HepG2 (cell line): ENCODE measurements around the gene CDC42EP1. TPM values are rescaled to one million over a fixed set of nuclear protein-coding genes. Genes with fewer than 3 reads are reported as not detected.
A peak's percentile ranks its signal among the peaks of the same experiment; 100 is the strongest.

Source experiments
- ASH2L ChIP-seq: fragments of 300-600, 200-600 bp; sonication (generic); IDR thresholded peaks from 2 replicates; pipeline ENCODE4 v1.7.0; 2017; ENCODE audit warnings: low read depth, mild to moderate bottlenecking, moderate library complexity, mixed read lengths, low read length; ENCODE audit not compliant: insufficient read length
- ATRX ChIP-seq: sonication (generic); formaldehyde crosslinking; IDR thresholded peaks from 2 replicates; pipeline ENCODE4 v1.4.0; 2020; ENCODE audit warnings: missing genetic modification reagents, borderline replicate concordance
- DNMT1 ChIP-seq: sonication (generic); formaldehyde crosslinking; IDR thresholded peaks from 2 replicates; pipeline ENCODE4 v1.5.1; 2020; ENCODE audit warnings: mild to moderate bottlenecking, missing genetic modification reagents
- EEA1 ChIP-seq: sonication (generic); formaldehyde crosslinking; IDR thresholded peaks from 2 replicates; pipeline ENCODE4 v1.5.1; 2020; ENCODE audit warnings: mild to moderate bottlenecking, missing genetic modification reagents, borderline replicate concordance
- ELF3 ChIP-seq: IDR thresholded peaks from 2 replicates; pipeline ENCODE4 v1.6.1; 2016; ENCODE audit warnings: missing genetic modification reagents, missing compliant biosample characterization
- FOXA1 ChIP-seq, 2 experiments: fragments of 450-650 bp in 1 of 2; sonication (generic) in 1 of 2; formaldehyde crosslinking in 1 of 2; IDR thresholded peaks; 2 replicates each; pipeline versions ENCODE4 v1.4.0 to v1.6.1; 2016 to 2020; ENCODE audit warnings: missing genetic modification reagents in 1 of 2
- HMG20B ChIP-seq: conservative IDR thresholded peaks from 2 replicates; pipeline ENCODE4 v1.6.1; 2016; ENCODE audit warnings: missing genetic modification reagents, missing compliant biosample characterization
- IRX3 ChIP-seq: sonication (generic); formaldehyde crosslinking; IDR thresholded peaks from 2 replicates; pipeline ENCODE4 v1.8.1; 2023; ENCODE audit warnings: mild to moderate bottlenecking, low read depth, missing genetic modification reagents, borderline replicate concordance
- RAD51 ChIP-seq: fragments of 450-650 bp; IDR thresholded peaks from 2 replicates; pipeline ENCODE4 v1.6.1; 2016; ENCODE audit warnings: borderline replicate concordance
- RFX5 ChIP-seq: IDR thresholded peaks from 2 replicates; pipeline ENCODE4 v1.6.1; 2011; ENCODE audit warnings: low read depth, low read length, improper control_type of control experiment
- RXRB ChIP-seq: IDR thresholded peaks from 2 replicates; pipeline ENCODE4 v1.6.1; 2016; ENCODE audit warnings: borderline replicate concordance, missing genetic modification reagents, missing compliant biosample characterization
- STAG1 ChIP-seq: sonication (generic); formaldehyde crosslinking; IDR thresholded peaks from 2 replicates; pipeline ENCODE4 v1.4.0; 2020; ENCODE audit warnings: missing genetic modification reagents
- TCF7L2 ChIP-seq: IDR thresholded peaks from 2 replicates; pipeline ENCODE4 v1.6.1; 2011; ENCODE audit warnings: mild to moderate bottlenecking, low read depth, low read length, moderate library complexity
- ZBTB42 ChIP-seq: sonication (generic); formaldehyde crosslinking; IDR thresholded peaks from 2 replicates; pipeline ENCODE4 v1.5.0; 2020; ENCODE audit warnings: mild to moderate bottlenecking, missing genetic modification reagents
- ZKSCAN8 ChIP-seq: IDR thresholded peaks from 2 replicates; pipeline ENCODE4 v1.6.1; 2016; ENCODE audit warnings: borderline replicate concordance, missing genetic modification reagents, missing compliant biosample characterization
- ZMYM4 ChIP-seq: sonication (generic); formaldehyde crosslinking; IDR thresholded peaks from 2 replicates; pipeline ENCODE4 v1.8.1; 2023; ENCODE audit warnings: mild to moderate bottlenecking, missing genetic modification reagents
- ZNF234 ChIP-seq: sonication (generic); formaldehyde crosslinking; conservative IDR thresholded peaks from 2 replicates; pipeline ENCODE4 v1.5.1; 2020; ENCODE audit warnings: mild to moderate bottlenecking, missing genetic modification reagents
- ZNF30 ChIP-seq: sonication (generic); formaldehyde crosslinking; IDR thresholded peaks from 2 replicates; pipeline ENCODE4 v1.5.0; 2020; ENCODE audit warnings: mild to moderate bottlenecking, missing genetic modification reagents
- ZNF546 ChIP-seq: sonication (generic); formaldehyde crosslinking; conservative IDR thresholded peaks from 2 replicates; pipeline ENCODE4 v1.8.1; 2023; ENCODE audit warnings: mild to moderate bottlenecking, missing genetic modification reagents
- polyA plus RNA-seq, 8 experiments: library from polyadenylated mRNA; depleted of rRNA in 3 of 8; stranded (reverse) in 7 of 8; unstranded in 1 of 8; fragments of >200 nt; fragmentation: Illumina TruSeq in 4 of 8; extraction: Trizol in 4 of 8; gene quantifications; 2 replicates each; pipeline versions ENCODE4 v1.2.1 to v1.2.3, GENCODE V29; 2011 to 2016; ENCODE audit warnings: low read depth in 4 of 8, missing spikeins in 1 of 8, mixed read lengths in 1 of 8; ENCODE audit not compliant: insufficient read depth in 1 of 8
- total RNA-seq, 5 experiments: library from RNA; depleted of rRNA; stranded (reverse); fragments of >200 nt; fragmentation: Illumina TruSeq; extraction: Trizol; gene quantifications; 2 replicates each; pipeline ENCODE4 v1.2.3, GENCODE V29; 2016; ENCODE audit warnings: low read depth in 1 of 5
- TF ChIP-seq, protein P1 (sequence below): sonication (generic); formaldehyde crosslinking; IDR thresholded peaks from 2 replicates; pipeline ENCODE4 v1.5.1; 2020; ENCODE audit warnings: mild to moderate bottlenecking, missing genetic modification reagents, borderline replicate concordance
- TF ChIP-seq, protein P2 (sequence below): fragments of 450-650 bp; IDR thresholded peaks from 2 replicates; pipeline ENCODE4 v1.6.1; 2017

Gene CDC42EP1
- total and polyA plus RNA-seq, 2 of the 13 experiments (the other 11 are each of a cell fraction or from before 2014, with no cell fraction given) = 17.1 to 29.5 TPM

DNA sequence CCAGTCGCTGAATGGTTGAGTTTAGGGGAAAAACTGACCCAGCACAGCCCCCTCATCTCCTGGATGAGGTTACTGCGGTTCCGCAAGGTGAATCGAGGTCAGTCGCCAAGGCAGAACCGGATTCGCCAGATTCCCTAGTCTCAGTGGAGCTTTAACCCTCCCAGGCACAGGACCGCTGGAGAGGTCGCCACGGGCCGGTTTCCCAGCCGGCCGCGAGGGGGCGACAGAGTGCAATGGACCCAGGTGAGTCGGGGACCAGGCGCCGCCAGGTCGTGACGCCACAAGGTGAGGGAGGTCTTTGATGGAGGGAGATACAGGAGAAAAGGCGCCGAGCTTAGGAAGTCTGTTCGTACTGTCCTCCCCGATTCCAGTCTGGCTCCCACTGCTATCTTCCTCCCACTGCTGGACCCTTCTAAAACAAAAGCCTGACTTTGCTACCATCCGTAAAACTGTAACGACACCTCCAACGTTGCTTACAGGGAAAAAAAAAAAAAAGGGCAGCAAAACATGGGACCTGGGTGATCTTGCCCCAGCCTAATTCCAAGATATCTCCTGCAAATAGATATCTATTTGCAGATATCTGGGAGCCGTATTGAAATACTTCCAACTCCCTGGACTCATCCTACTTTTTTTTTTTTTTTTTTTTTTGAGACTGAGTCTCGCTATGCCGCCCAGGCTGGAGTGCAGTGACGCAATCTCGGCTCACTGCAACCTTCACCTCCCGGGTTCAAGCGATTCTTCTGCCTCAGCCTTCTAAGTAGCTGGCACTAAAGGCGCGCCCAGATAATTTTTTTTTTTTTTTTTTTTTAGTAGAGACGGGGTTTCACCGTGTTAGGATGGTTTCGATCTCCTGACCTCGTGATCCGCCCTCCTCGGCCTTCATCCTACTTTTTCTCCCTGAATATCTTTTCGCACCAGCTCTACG lies 47.0 kb downstream of the CDC42EP1 start (continued):
- TF ChIP-seq ZNF546 (CRISPR knock-in tag) (no peak), ELF3 (CRISPR knock-in tag) (peak; percentile 60; the same call in 1 of the 2 replicates), TCF7L2 (no peak), IRX3 (CRISPR knock-in tag) (no peak), ZNF234 (no peak), ASH2L (peak; percentile 27), STAG1 (peak; percentile 80), HMG20B (CRISPR knock-in tag) (no peak), ZKSCAN8 (0 out of 2 replicates have a peak, but pooled peaks have one; percentile 23), EEA1 (no peak), ZMYM4 (CRISPR knock-in tag) (peak; percentile 40; the same call in 1 of the 2 replicates), RFX5 (no peak), ATRX (CRISPR knock-in tag) (no peak), RAD51 (no peak), ZNF30 (CRISPR knock-in tag) (no peak), RXRB (peak; percentile 58), ZBTB42 (CRISPR knock-in tag) (no peak), FOXA1 (IDR thresholded peaks at IDR 0.05) (no peak), FOXA1 (CRISPR knock-in tag; IDR thresholded peaks at IDR 0.05) (no peak), DNMT1 (CRISPR knock-in tag) (no peak)
- TF ChIP-seq, protein P1, sequence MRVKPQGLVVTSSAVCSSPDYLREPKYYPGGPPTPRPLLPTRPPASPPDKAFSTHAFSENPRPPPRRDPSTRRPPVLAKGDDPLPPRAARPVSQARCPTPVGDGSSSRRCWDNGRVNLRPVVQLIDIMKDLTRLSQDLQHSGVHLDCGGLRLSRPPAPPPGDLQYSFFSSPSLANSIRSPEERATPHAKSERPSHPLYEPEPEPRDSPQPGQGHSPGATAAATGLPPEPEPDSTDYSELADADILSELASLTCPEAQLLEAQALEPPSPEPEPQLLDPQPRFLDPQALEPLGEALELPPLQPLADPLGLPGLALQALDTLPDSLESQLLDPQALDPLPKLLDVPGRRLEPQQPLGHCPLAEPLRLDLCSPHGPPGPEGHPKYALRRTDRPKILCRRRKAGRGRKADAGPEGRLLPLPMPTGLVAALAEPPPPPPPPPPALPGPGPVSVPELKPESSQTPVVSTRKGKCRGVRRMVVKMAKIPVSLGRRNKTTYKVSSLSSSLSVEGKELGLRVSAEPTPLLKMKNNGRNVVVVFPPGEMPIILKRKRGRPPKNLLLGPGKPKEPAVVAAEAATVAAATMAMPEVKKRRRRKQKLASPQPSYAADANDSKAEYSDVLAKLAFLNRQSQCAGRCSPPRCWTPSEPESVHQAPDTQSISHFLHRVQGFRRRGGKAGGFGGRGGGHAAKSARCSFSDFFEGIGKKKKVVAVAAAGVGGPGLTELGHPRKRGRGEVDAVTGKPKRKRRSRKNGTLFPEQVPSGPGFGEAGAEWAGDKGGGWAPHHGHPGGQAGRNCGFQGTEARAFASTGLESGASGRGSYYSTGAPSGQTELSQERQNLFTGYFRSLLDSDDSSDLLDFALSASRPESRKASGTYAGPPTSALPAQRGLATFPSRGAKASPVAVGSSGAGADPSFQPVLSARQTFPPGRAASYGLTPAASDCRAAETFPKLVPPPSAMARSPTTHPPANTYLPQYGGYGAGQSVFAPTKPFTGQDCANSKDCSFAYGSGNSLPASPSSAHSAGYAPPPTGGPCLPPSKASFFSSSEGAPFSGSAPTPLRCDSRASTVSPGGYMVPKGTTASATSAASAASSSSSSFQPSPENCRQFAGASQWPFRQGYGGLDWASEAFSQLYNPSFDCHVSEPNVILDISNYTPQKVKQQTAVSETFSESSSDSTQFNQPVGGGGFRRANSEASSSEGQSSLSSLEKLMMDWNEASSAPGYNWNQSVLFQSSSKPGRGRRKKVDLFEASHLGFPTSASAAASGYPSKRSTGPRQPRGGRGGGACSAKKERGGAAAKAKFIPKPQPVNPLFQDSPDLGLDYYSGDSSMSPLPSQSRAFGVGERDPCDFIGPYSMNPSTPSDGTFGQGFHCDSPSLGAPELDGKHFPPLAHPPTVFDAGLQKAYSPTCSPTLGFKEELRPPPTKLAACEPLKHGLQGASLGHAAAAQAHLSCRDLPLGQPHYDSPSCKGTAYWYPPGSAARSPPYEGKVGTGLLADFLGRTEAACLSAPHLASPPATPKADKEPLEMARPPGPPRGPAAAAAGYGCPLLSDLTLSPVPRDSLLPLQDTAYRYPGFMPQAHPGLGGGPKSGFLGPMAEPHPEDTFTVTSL (CRISPR knock-in tag) = no peak
- TF ChIP-seq, protein P2, sequence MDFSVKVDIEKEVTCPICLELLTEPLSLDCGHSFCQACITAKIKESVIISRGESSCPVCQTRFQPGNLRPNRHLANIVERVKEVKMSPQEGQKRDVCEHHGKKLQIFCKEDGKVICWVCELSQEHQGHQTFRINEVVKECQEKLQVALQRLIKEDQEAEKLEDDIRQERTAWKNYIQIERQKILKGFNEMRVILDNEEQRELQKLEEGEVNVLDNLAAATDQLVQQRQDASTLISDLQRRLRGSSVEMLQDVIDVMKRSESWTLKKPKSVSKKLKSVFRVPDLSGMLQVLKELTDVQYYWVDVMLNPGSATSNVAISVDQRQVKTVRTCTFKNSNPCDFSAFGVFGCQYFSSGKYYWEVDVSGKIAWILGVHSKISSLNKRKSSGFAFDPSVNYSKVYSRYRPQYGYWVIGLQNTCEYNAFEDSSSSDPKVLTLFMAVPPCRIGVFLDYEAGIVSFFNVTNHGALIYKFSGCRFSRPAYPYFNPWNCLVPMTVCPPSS = no peak
